IMR-90 (cell line): ENCODE measurements around the gene PARD3. TPM values are rescaled to one million over a fixed set of nuclear protein-coding genes. Genes with fewer than 3 reads are reported as not detected.

Source experiments
- ATAC-seq: fragments of 200-7000 bp; cut with Tn5 transposase; 2 replicates; pipeline ENCODE4 v1.9.1; 2020; ENCODE audit warnings: low read depth, mild to moderate bottlenecking, moderate library complexity
- BruUV-seq: library from RNA; stranded (reverse); fragments of 400-500 nt; replicated peaks from 2 replicates; lab custom pipeline; 2021; lab: Mats Ljungman, UMichigan
- CTCF ChIA-PET: fragments of 300-600 bp; formaldehyde crosslinking; extraction: SDS; loops from one replicate; lab custom pipeline; 2021; ENCODE audit warnings: antibody characterized with exemption; lab: Yijun Ruan, JAX
- POLR2A ChIA-PET: fragments of 300-600 bp; sonication (Branson Sonifier 250); formaldehyde crosslinking; loops from one replicate; lab custom pipeline; 2022; ENCODE audit warnings: antibody characterized with exemption; ENCODE audit not compliant: unreplicated experiment; lab: Charles Lee
- DNase-seq: peaks from one replicate; pipeline ENCODE4 v3.0.0; 2013
- H2AFZ ChIP-seq: replicated peaks from 2 replicates; pipeline ENCODE3; 2013; ENCODE audit warnings: low read length, mild to moderate bottlenecking; ENCODE audit not compliant: poor library complexity
- H2AK5ac ChIP-seq: 2 replicates; pipeline ENCODE4 v1.6.1; 2013; ENCODE audit warnings: low read depth, low read length, inconsistent platforms
- H2AK9ac ChIP-seq: replicated peaks from 2 replicates; pipeline ENCODE3; 2013; ENCODE audit warnings: mild to moderate bottlenecking, low read depth, low read length, moderate library complexity; ENCODE audit not compliant: poor library complexity
- H2BK120ac ChIP-seq: 2 replicates; pipeline ENCODE4 v1.6.1; 2013; ENCODE audit warnings: low read depth, low read length, inconsistent platforms
- H2BK15ac ChIP-seq: 3 replicates; pipeline ENCODE4 v1.6.1; 2013; ENCODE audit warnings: low read depth, low read length, inconsistent platforms
- H2BK20ac ChIP-seq: 2 replicates; pipeline ENCODE4 v1.6.1; 2013; ENCODE audit warnings: low read depth, mild to moderate bottlenecking, inconsistent platforms, low read length, moderate library complexity
- H2BK5ac ChIP-seq: 2 replicates; pipeline ENCODE4 v1.6.1; 2013; ENCODE audit warnings: mild to moderate bottlenecking, low read depth, low read length, inconsistent platforms; ENCODE audit not compliant: poor library complexity, severe bottlenecking
- H3K14ac ChIP-seq: replicated peaks from 2 replicates; pipeline ENCODE4 v1.6.1; 2013; ENCODE audit warnings: low read depth, low read length, inconsistent platforms
- H3K18ac ChIP-seq: 2 replicates; pipeline ENCODE4 v1.6.1; 2013; ENCODE audit warnings: low read depth, low read length, control low read depth
- H3K23ac ChIP-seq: 2 replicates; pipeline ENCODE4 v1.6.1; 2013; ENCODE audit warnings: low read depth, low read length, inconsistent platforms
- H3K27ac ChIP-seq: 2 replicates; pipeline ENCODE4 v1.5.1; 2013; ENCODE audit warnings: mild to moderate bottlenecking, control low read depth, low read length; ENCODE audit not compliant: insufficient read depth
- H3K27me3 ChIP-seq: 2 replicates; pipeline ENCODE4 v1.6.1; 2013; ENCODE audit warnings: low read length; ENCODE audit not compliant: control insufficient read depth, insufficient read depth
- H3K36me3 ChIP-seq: 2 replicates; pipeline ENCODE4 v1.6.1; 2013; ENCODE audit warnings: low read length, mixed read lengths; ENCODE audit not compliant: control insufficient read depth, insufficient read depth
- H3K4ac ChIP-seq: 2 replicates; pipeline ENCODE4 v1.6.1; 2013; ENCODE audit warnings: low read depth, low read length, inconsistent platforms
- H3K4me1 ChIP-seq: 2 replicates; pipeline ENCODE4 v1.6.1; 2013; ENCODE audit warnings: low read length, mixed read lengths; ENCODE audit not compliant: control insufficient read depth, insufficient read depth
- H3K4me2 ChIP-seq: 2 replicates; pipeline ENCODE4 v1.6.1; 2013; ENCODE audit warnings: low read depth, mild to moderate bottlenecking, control low read depth, low read length, moderate library complexity
- H3K4me3 ChIP-seq: 2 replicates; pipeline ENCODE4 v1.5.1; 2013; ENCODE audit warnings: low read depth, mild to moderate bottlenecking, control low read depth, low read length, moderate library complexity; ENCODE audit not compliant: insufficient read depth
- H3K56ac ChIP-seq: 2 replicates; pipeline ENCODE4 v1.6.1; 2013; ENCODE audit warnings: low read length, inconsistent platforms; ENCODE audit not compliant: insufficient read depth; ENCODE audit errors: extremely low read depth
- H3K79me1 ChIP-seq, 2 experiments: 2 replicates each; pipeline ENCODE4 v1.6.1; 2013; ENCODE audit warnings: low read length in 2 of 2, inconsistent platforms in 1 of 2, low read depth in 1 of 2
- H3K9ac ChIP-seq: 2 replicates; pipeline ENCODE4 v1.6.1; 2013; ENCODE audit warnings: low read depth, low read length, control low read depth
- H3K9me1 ChIP-seq: 2 replicates; pipeline ENCODE4 v1.6.1; 2013; ENCODE audit warnings: low read length, inconsistent platforms; ENCODE audit not compliant: insufficient read depth
- H3K9me3 ChIP-seq: 2 replicates; pipeline ENCODE4 v1.6.1; 2013; ENCODE audit warnings: low read length; ENCODE audit not compliant: control insufficient read depth, insufficient read depth
- H4K20me1 ChIP-seq: 2 replicates; pipeline ENCODE4 v1.6.1; 2013; ENCODE audit warnings: low read length, inconsistent platforms; ENCODE audit not compliant: insufficient read depth
- H4K5ac ChIP-seq: 2 replicates; pipeline ENCODE4 v1.6.1; 2013; ENCODE audit warnings: mild to moderate bottlenecking, low read depth, low read length, control low read depth
- H4K8ac ChIP-seq, 2 experiments: 2 replicates each; pipeline ENCODE4 v1.6.1; 2013; ENCODE audit warnings: low read depth in 2 of 2, low read length in 2 of 2, control low read depth in 1 of 2, inconsistent platforms in 1 of 2
- H4K91ac ChIP-seq: 2 replicates; pipeline ENCODE4 v1.6.1; 2013; ENCODE audit warnings: low read depth, low read length, inconsistent platforms; ENCODE audit not compliant: insufficient read depth
- BHLHE40 ChIP-seq: fragments of 150-350 bp; IDR thresholded peaks from 2 replicates; pipeline ENCODE4 v1.6.1; 2016; ENCODE audit warnings: mild to moderate bottlenecking, low read depth, low read length
- CEBPB ChIP-seq: IDR thresholded peaks from 2 replicates; pipeline ENCODE4 v1.6.1; 2012; ENCODE audit warnings: low read depth, low read length, improper control_type of control experiment
- CHD1 ChIP-seq: IDR thresholded peaks from 2 replicates; pipeline ENCODE4 v1.6.1; 2012; ENCODE audit warnings: low read depth, low read length, improper control_type of control experiment
- CTCF ChIP-seq: conservative IDR thresholded peaks from 2 replicates; pipeline ENCODE4 v1.5.1; 2012; ENCODE audit warnings: mild to moderate bottlenecking, low read depth, low read length, improper control_type of control experiment
- FOS ChIP-seq: fragments of 150-350 bp; IDR thresholded peaks from 2 replicates; pipeline ENCODE4 v1.6.1; 2016; ENCODE audit warnings: low read depth, low read length
- MAFK ChIP-seq: IDR thresholded peaks from 2 replicates; pipeline ENCODE4 v1.6.1; 2012; ENCODE audit warnings: low read depth, low read length, improper control_type of control experiment
- MAZ ChIP-seq: IDR thresholded peaks from 2 replicates; pipeline ENCODE4 v1.6.1; 2012; ENCODE audit warnings: low read depth, mild to moderate bottlenecking, low read length, improper control_type of control experiment, moderate library complexity, borderline replicate concordance
- MXI1 ChIP-seq: IDR thresholded peaks from 2 replicates; pipeline ENCODE4 v1.6.1; 2012; ENCODE audit warnings: low read depth, mild to moderate bottlenecking, low read length, moderate library complexity, borderline replicate concordance
- NFE2L2 ChIP-seq: fragments of 150-350 bp; IDR thresholded peaks from 2 replicates; pipeline ENCODE4 v1.6.1; 2016; ENCODE audit warnings: low read depth, mild to moderate bottlenecking, low read length
- POLR2A ChIP-seq: IDR thresholded peaks from 2 replicates; pipeline ENCODE4 v1.6.1; 2012; ENCODE audit warnings: mild to moderate bottlenecking, low read depth, low read length
- RAD21 ChIP-seq: IDR thresholded peaks from 2 replicates; pipeline ENCODE4 v1.6.1; 2012; ENCODE audit warnings: low read length, improper control_type of control experiment
- RCOR1 ChIP-seq: IDR thresholded peaks from 2 replicates; pipeline ENCODE4 v1.6.1; 2012; ENCODE audit warnings: mild to moderate bottlenecking, low read length, improper control_type of control experiment; ENCODE audit not compliant: insufficient replicate concordance
- RFX5 ChIP-seq: IDR thresholded peaks from 2 replicates; pipeline ENCODE4 v1.8.0; 2012; ENCODE audit warnings: low read depth, mild to moderate bottlenecking, low read length, moderate library complexity
- SMC3 ChIP-seq: fragments of 150-350 bp; IDR thresholded peaks from 2 replicates; pipeline ENCODE4 v1.6.1; 2016; ENCODE audit warnings: low read depth, mild to moderate bottlenecking, antibody characterized with exemption, low read length, moderate library complexity
- WGBS, 2 experiments: methylation state at CpG; one replicate each; pipeline versions ENCODE4 v1.1.5 to v1.1.7; 2013; ENCODE audit warnings: missing lambda C conversion rate in 2 of 2; ENCODE audit not compliant: insufficient read length in 1 of 2; ENCODE audit errors: extremely low coverage in 2 of 2; 5-methylcytosine and 5-hydroxymethylcytosine counted together
- dilution Hi-C: fragments of 300-500 bp; cut with HindIII; formaldehyde crosslinking; loops from one replicate; pipeline ENCODE4 v1.14.3; 2018; ENCODE audit warnings: low sequenced_read_pairs; ENCODE audit not compliant: unreplicated experiment
- in situ Hi-C: fragments of 300-500 bp; cut with MboI; formaldehyde crosslinking; loops from 3 replicates; pipeline ENCODE4 v1.14.3; 2019; ENCODE audit warnings: low sequenced_read_pairs, inconsistent platforms, mixed read lengths
- intact Hi-C: fragments of 100-400 bp; cut with micrococcal nuclease; formaldehyde crosslinking; loops from 2 replicates; pipeline ENCODE4 v1.10.0; 2022
- polyA plus RNA-seq, 3 experiments: library from polyadenylated mRNA; depleted of rRNA; stranded (reverse); fragments of >200 nt; gene quantifications; 2 replicates each; pipeline ENCODE4 v1.2.3, GENCODE V29; 2012; ENCODE audit warnings: low replicate concordance in 1 of 3
- total RNA-seq: library from RNA; depleted of rRNA; stranded (reverse); fragments of >200 nt; gene quantifications from 2 replicates; pipeline ENCODE4 v1.2.3, GENCODE V29; 2012
- TF ChIP-seq, protein P1 (sequence below): fragments of 150-350 bp; IDR thresholded peaks from 2 replicates; pipeline ENCODE4 v1.6.1; 2016; ENCODE audit warnings: low read depth, mild to moderate bottlenecking, low read length, moderate library complexity, borderline replicate concordance
- TF ChIP-seq, protein P2 (sequence below): fragments of 150-350 bp; IDR thresholded peaks from 2 replicates; pipeline ENCODE4 v1.6.1; 2017; ENCODE audit warnings: mild to moderate bottlenecking, antibody characterized with exemption, low read length, low read depth

Gene PARD3
- total and polyA plus RNA-seq, 2 of the 4 experiments (the other 2 are of a cell fraction) = 14.6 to 37.5 TPM

- H2BK120ac ChIP-seq = no peak overlapping the region
- POLR2A ChIA-PET = no interaction called here
- intact Hi-C loops (no loop called here), dilution Hi-C loops (no loop called here), in situ Hi-C loops (no loop called here)
- no peak overlapping the region for H3K27ac ChIP-seq
- TF ChIP-seq CTCF (no peak), MXI1 (no peak), BHLHE40 (no peak), CHD1 (no peak), FOS (no peak), RAD21 (no peak), MAZ (no peak), RCOR1 (no peak), CEBPB (no peak), RFX5 (no peak), SMC3 (no peak), MAFK (no peak), POLR2A (no peak), NFE2L2 (no peak)
- TF ChIP-seq, protein P1, sequence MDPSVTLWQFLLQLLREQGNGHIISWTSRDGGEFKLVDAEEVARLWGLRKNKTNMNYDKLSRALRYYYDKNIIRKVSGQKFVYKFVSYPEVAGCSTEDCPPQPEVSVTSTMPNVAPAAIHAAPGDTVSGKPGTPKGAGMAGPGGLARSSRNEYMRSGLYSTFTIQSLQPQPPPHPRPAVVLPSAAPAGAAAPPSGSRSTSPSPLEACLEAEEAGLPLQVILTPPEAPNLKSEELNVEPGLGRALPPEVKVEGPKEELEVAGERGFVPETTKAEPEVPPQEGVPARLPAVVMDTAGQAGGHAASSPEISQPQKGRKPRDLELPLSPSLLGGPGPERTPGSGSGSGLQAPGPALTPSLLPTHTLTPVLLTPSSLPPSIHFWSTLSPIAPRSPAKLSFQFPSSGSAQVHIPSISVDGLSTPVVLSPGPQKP = no peak
- TF ChIP-seq, protein P2, sequence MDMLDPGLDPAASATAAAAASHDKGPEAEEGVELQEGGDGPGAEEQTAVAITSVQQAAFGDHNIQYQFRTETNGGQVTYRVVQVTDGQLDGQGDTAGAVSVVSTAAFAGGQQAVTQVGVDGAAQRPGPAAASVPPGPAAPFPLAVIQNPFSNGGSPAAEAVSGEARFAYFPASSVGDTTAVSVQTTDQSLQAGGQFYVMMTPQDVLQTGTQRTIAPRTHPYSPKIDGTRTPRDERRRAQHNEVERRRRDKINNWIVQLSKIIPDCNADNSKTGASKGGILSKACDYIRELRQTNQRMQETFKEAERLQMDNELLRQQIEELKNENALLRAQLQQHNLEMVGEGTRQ = no peak
- no peak overlapping the region for H2AFZ ChIP-seq
- no TSS peak for BruUV-seq
- H4K5ac ChIP-seq = no peak overlapping the region; the same call in 1 of the 2 replicates
- H4K8ac ChIP-seq = no peak overlapping the region
- H3K4me3 ChIP-seq = no peak overlapping the region
- H2BK5ac ChIP-seq = no peak overlapping the region
- H3K9me3 ChIP-seq = no peaks in the 10 kb centered on the region
- no peak overlapping the region for H2AK5ac ChIP-seq
- no peak overlapping the region for H3K14ac ChIP-seq
- WGBS, 2 experiments = 83% methylated on average over 1 of the region's 3 CpGs; no CpG with 5 or more reads in 1 of the 2 experiments
- H3K56ac ChIP-seq = no peak overlapping the region
- no peak for DNase-seq
- ATAC-seq = no peak
- no peak overlapping the region for H3K18ac ChIP-seq
- H3K9me1 ChIP-seq = peaks cover 13% of the 10 kb centered on the region
- no peak overlapping the region for H2BK20ac ChIP-seq
- CTCF ChIA-PET = no interaction called here
- H3K4me1 ChIP-seq = peaks cover 16% of the 10 kb centered on the region
- H3K36me3 ChIP-seq = no peaks in the 10 kb centered on the region
- no peak overlapping the region for H3K4ac ChIP-seq
- H3K27me3 ChIP-seq = no peaks in the 10 kb centered on the region
- H3K9ac ChIP-seq = no peak overlapping the region
- H4K91ac ChIP-seq = no peak overlapping the region
- peaks cover 38 to 66% of the 10 kb centered on the region in 2 experiments for H3K79me1 ChIP-seq
- no peak overlapping the region for H2AK9ac ChIP-seq
- H2BK15ac ChIP-seq = no peak overlapping the region
- no peak overlapping the region for H3K4me2 ChIP-seq
- no peaks in the 10 kb centered on the region; the same call in 1 of the 2 replicates for H4K20me1 ChIP-seq
- H3K23ac ChIP-seq = no peak overlapping the region
These were observed 108.9 kb downstream of the PARD3 start for GRCh38 chr10:34706147-34706546.
